GM12873 (cell line): ENCODE data around the gene LIMD2.

Experiments
- CTCF ChIP-seq: IDR thresholded peaks from 2 replicates; pipeline ENCODE4 v1.5.1; 2012; ENCODE audit warnings: low read depth, mild to moderate bottlenecking, moderate library complexity, low read length, control low read depth; ENCODE audit not compliant: insufficient read depth; ENCODE audit errors: missing control alignments

LIMD2 gene

GRCh38 chr17:63685041-63685440 lies 14.9 kb downstream of the LIMD2 start:
- no peak for TF ChIP-seq CTCF

- no peak for TF ChIP-seq CTCF
These were observed 16.9 kb downstream of the LIMD2 start for GRCh38 chr17:63682981-63683380.

- TF ChIP-seq CTCF, result no peak
These were observed 17.5 kb downstream of the LIMD2 start for GRCh38 chr17:63682441-63682840.

GRCh38 chr17:63681530-63681929 lies 18.4 kb downstream of the LIMD2 start:
- TF ChIP-seq CTCF, result no peak

- TF ChIP-seq CTCF, result no peak
These were observed 19.2 kb downstream of the LIMD2 start for GRCh38 chr17:63680700-63681099.

- TF ChIP-seq CTCF, result peak; percentile 26
These were observed 20.7 kb downstream of the LIMD2 start for GRCh38 chr17:63679214-63679613.

- TF ChIP-seq CTCF, result no peak
These were observed 23.3 kb downstream of the LIMD2 start for GRCh38 chr17:63676584-63676983.
